Measurements from ENCODE around the gene KLRF2. TPM values are rescaled to one million over a fixed set of nuclear protein-coding genes. Genes with fewer than 3 reads are reported as not detected.

KLRF2 gene
- total RNA-seq, 1 donor, result not detected

DNA sequence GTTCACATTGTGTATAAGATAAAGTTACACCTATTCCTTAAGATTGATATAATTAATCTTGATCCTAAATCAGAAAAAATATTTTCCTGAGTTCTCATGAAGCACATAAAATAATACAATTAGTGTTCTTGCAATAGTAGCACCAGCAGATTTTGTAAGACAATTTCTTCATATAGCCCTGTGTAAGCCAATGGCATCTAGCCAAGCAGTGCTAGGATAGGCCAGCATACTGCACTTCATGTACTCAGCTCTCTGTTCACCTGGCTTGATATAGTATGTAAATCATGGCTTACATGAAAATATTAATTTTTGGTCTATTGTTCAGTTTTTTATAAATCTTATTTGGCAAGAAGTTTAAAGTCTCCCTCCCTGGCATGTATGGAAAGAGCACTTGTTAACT, 1.9 kb downstream of the KLRF2 start:
- DNase-seq (ENCODE audit: low read depth in 2 of 3, low spot score in 2 of 3), result no peak

DNA sequence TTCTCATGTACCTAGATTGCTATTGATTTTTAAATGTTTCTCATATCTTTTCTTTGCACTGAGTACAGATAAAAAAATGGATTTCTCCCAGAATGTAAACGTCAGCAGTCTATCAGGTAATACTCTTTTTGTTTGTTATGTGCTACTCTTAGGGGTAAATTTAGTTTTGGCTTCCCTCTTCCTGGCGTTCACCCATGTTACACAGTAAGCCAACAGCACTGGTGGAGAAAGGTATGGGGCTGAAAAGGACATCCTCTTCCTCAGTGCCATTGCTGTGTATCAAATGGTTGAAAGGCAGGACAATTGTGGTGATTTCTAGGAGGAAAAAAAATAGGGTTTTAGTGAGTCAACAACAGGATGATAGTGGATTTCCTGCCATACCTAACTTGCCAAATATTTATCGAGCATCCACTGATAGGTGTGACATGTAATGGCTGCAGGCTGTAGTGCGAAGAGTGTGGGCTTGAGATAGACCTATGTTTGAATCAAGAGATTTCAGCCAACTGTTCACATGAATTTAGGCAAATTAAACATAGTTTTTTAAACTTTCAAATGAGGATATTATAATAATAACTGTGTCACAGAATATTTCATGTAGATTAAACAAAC, 7.5 kb downstream of the KLRF2 start:
- no peak for DNase-seq (ENCODE audit: low read depth in 2 of 3, low spot score in 2 of 3)

DNA sequence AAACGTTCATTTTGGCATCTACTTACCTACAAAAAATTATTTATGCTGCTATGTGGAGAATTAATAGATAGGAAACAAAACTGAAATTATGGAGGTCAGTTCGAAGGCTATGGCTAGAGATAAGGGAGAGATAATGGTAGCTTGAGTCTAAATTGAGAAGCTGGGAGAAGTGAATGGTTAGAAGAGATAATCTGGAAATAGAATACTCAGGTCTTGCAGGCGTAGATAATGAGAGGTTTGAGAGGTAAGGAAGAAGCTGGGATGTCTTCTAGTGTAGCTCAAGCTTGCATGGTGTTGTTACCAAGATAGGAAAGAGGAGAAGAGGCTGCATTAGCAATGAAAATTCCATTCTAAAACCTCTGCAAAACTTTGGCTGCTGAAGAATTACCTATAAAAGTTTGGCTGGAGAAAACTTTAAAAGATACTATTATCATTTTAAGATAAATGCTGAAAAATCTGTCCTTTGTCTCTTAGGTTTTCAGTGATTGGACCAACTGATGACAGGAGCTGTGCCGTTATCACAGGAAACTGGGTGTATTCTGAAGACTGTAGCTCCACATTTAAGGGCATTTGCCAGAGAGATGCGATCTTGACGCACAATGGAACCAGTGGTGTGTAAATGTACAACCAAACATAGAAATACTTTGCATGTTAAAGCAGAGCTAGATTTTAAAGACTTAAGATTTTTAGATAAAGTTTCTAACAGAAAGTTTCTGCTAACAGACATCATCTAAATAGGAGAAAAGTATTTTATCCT, 14.1 kb downstream of the KLRF2 start:
- DNase-seq (ENCODE audit: low read depth in 2 of 3, low spot score in 2 of 3), result no peak

DNA sequence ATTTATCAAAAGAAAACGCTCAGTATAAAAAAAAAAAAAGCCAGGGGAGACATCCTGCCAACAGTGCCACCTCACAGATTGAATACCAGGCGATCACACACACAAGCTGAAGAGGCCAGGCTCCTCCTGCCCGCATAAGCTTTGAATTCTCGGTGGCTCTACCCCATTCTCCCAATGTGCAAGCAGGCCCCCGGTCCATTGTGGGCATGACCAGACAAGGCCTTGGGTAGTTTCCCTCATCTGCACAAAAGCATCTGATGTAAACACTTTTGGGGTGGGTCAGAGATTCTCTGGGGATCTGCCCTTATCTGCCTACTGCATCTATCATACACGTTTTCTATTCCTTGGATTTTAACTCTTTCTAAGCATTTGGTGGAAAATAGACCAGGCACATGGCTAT, 16.2 kb downstream of the KLRF2 start:
- no peak for DNase-seq (ENCODE audit: low read depth in 2 of 3, low spot score in 2 of 3)

DNA sequence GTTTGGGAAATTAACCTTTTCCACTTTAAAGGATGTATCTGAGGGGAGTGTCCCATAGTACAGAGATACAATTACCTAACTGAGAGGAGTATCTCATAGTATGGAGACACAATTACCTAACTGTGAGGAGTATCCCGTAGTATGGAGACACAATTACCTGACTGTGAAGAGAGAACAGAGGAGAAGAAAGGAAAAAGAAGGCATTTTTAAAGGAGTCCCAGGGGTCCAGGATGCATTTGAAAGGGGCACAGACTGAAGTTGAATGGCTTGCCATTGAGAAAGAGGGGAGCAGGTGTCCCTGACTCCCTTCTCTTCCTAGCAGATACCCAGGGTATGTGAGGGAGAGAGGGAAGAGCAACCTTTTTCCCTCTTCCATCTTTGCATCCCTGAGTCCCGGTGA, 17.9 kb downstream of the KLRF2 start:
- DNase-seq (ENCODE audit: low read depth in 2 of 3, low spot score in 2 of 3), result no peak

DNA sequence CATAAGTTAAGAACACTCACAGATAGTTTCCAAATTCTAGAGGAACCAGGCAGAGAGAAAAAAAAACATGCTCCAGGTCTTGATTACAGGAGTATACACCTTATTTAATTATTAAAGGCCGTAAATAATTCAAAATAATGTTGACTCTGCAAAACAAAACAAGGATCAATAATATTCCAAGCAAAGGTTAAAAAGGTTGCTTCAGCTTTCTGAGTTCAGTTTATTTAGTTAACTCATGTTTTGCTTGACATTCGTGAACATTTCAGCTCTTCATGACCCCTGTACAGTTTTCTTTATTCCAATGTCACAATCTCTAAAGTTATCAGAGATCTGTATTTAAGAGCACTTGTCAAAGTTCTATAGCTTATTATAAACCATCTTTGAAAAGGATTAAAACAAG, 19.6 kb downstream of the KLRF2 start:
- no peak for DNase-seq (ENCODE audit: low read depth in 2 of 3, low spot score in 2 of 3)

DNA sequence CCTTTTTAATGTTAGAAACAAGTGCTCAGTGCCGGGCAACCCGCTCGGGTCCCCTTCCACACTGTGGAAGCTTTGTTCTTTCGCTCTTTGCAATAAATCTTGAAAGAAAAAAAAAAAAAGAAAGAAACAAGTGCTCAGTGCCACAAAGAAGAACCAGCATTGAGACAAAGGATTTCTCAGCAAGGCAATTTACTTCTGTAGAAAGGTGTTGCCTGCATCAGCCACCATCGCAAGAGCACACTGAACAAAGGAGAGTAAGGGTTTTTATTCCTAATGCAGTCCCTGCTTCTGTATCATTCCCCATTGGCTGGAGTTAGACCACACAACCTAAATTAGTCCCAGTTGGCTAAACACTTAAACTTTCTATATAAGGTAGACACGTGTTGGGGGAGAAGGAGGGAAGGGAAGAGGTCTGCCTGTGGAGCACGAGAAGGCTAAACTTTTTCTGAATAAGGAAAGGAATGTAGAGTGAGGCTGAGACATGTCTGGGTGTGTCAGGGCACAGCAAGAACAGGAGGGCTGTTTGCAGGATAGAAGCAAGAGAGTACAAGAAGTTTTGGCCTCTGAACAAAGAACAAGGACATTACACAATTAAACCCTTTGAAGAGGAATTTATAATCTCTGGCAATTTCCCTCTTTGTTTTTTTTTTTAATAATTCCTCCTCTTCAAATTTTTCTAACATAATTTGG, 21.4 kb downstream of the KLRF2 start:
- DNase-seq (ENCODE audit: low read depth in 2 of 3, low spot score in 2 of 3), result no peak

DNA sequence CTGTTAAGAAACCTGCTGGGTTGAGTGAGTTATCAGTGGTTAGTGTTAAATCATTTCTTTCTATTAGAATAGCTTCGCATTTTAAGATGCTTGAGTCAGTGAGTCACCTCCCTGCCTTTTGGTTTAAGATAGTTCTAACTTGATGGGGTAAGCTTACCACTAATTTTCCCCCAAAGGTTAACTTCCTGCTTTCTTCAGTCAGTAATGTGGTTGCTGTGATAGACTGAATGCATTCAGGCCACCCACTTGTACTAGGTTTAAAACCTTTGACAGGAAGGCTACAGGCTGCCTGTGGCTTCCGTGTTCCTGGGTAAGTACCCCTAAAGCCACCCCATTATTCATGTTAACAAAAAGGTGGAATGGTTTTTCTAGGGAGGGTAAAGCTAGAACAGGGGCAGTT, 25.6 kb downstream of the KLRF2 start:
- peak in 2 of 3 donors; percentile 35 to 66 for DNase-seq (ENCODE audit: low read depth in 2 of 3, low spot score in 2 of 3)

DNA sequence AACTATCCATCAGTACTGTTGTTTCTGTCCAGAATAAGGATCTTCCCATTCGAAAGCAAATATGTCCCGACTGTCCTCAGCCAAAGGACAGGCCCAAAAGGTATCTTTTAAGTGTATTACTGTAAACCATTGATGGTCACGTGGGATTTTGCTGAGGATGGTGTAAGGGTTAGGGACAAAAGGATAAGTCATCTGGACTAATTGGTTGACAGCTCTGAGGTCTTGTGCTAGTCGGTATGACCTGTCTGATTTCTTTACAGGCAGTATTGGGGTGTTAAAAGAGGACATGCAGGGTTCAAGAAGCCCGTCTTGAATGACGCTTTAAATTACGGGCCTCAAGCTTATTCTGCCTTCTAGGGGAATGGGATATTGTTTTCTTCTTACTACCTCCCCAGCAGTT, 26.5 kb downstream of the KLRF2 start:
- DNase-seq (ENCODE audit: low read depth in 2 of 3, low spot score in 2 of 3), result no peak

DNA sequence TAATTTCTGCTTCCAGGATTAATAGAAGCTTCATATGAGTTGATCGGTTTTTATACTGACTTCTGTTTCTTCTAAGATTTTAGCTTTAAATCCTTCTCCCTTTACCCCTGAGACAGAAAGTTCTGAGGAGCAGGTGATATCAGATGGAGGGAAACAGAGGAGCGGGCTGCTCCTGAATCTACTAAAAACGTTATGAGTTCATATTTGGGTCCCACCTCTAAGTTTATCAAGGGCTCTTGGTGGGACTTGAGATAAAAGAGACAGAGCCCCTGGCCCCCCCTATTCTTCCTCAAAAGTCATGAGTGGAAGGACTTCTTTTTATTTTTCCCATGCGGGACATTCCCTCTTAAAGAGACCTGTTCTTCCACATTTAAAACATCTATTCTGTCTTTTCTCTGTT, 27.1 kb downstream of the KLRF2 start:
- DNase-seq (ENCODE audit: low read depth in 2 of 3, low spot score in 2 of 3), result no peak

DNA sequence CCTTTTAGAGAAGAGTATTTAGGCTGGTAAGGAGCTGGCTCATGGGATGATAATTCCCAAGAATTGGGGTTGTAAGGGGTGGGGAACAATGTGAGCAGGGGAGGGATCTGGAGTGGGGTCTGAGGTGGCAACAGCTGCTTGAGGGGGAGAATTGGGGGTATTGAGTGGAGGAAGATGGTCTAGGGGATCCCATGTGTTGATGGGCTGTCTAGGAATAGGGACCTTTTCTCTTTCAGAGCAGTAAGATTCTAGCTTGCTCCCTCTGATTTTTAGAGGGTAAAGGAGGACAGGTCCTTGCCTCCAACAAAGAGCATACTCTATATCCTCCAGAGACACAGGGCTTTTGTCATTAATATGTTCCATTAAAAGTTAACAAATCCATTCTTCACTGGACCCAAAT, 28.4 kb downstream of the KLRF2 start:
- no peak for DNase-seq (ENCODE audit: low read depth in 2 of 3, low spot score in 2 of 3)

DNA sequence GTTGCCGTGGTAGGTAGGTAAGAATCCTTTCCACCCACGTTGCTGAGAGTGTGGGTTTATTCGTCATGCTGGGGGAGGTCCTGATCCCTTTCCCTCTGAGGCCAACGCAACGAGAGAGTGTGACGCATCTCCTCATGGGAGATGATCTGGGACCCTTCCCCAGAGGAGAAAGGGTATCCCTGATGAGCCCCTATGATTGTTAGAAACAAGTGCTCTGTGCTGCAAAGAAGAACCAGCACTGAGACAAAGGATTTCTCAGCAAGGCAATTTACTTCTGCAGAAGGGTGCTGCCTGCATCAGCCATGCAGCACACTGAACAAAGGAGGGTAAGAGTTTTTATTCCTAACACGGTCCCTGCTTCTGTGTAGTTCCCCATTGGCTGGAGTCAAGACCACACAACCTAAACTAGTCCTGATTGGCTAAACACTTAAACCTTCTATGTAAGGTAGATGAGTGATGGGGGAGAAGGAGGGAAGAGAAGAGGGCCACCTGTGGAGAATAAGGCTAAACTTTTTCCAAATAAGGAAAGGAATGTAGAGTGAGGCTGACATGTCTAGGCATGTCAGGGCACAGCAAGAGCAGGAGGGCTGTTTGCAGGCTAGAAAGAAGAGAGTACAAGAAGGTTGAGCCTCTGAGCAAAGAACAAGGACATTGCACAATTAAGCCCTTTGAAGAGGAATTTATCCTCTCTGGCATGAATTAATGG, 29.6 kb downstream of the KLRF2 start:
- peak in 1 of 3 donors; percentile 22 for DNase-seq (ENCODE audit: low read depth in 2 of 3, low spot score in 2 of 3)

DNA sequence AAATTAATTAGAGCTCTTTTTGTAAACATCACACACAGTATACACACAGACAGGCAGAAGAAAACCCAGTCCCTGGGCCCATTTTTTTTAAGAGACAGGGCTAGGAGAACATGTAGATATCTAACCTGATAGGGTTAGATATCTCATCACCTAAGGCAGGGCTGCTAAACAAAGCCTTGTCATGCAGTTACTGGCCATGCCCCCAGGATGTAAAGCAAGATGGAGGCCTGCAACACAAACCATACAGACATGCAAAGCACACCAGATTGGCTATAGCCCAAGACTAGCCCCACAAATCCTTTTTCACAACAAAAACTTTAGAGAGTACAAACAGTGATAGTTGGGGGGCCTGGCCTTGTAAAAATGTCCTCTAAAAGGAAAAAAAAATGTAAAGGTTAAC, 30.4 kb downstream of the KLRF2 start:
- no peak for DNase-seq (ENCODE audit: low read depth in 2 of 3, low spot score in 2 of 3)

DNA sequence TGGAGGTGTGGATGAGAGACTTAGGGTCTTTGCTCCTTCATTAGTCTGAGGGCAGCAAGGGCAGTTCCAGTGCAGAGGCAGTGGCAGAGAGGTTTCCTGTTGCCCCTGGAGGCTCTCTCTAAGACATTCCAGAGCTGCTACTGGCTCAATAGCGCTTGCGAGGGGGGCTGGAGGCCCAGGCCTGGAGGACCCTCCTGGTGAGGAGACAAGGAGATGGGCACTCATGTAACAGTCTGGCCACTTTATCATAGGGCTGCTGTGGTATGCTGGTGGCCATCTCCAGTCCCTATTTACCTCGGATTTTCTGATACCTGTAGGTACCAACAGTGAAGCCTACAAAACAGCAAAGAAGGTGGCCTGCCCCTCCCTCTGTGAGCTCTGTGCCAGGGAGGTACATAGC, 38.2 kb downstream of the KLRF2 start:
- no peak for DNase-seq (ENCODE audit: low read depth in 2 of 3, low spot score in 2 of 3)

DNA sequence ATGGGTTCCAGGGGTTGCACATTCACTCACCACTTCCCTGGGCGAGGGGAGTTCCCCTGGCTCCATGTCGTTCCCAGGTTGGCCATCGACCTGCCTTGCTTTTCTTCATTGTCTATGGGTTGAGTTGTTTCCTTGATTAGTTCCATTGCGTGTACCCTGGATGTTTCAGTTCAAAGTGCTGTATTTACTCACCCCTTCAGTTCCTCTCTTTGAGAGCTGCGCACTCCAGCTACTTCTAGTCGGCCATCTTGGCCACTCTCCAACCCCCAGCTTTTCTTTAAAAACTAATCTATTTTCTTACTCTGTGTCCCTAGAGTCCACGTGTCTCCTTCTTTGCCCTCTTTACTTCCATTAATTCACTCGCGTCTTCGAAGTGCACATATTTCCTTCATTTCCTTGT, 39.2 kb downstream of the KLRF2 start:
- DNase-seq (ENCODE audit: low read depth in 2 of 3, low spot score in 2 of 3), result no peak

DNA sequence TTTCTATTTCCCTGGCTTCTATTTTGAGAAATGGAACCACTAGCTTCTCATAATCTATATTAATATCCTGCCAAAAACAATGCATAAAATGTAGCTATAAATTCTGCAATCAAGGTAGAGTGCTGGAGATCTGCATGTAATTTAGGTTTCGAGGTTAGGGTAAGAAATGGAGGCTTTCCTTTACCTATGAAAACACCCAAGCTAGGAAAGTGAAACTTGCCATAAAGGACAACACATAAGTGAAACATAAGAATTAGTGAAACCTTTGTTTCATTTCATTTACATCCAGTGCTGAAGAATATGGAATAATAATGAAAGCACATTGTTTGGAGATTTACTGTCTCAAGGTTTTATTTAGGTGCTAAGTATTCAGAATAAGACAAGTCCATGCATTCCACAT, 41.1 kb downstream of the KLRF2 start:
- DNase-seq (ENCODE audit: low read depth in 2 of 3, low spot score in 2 of 3), result no peak

DNA sequence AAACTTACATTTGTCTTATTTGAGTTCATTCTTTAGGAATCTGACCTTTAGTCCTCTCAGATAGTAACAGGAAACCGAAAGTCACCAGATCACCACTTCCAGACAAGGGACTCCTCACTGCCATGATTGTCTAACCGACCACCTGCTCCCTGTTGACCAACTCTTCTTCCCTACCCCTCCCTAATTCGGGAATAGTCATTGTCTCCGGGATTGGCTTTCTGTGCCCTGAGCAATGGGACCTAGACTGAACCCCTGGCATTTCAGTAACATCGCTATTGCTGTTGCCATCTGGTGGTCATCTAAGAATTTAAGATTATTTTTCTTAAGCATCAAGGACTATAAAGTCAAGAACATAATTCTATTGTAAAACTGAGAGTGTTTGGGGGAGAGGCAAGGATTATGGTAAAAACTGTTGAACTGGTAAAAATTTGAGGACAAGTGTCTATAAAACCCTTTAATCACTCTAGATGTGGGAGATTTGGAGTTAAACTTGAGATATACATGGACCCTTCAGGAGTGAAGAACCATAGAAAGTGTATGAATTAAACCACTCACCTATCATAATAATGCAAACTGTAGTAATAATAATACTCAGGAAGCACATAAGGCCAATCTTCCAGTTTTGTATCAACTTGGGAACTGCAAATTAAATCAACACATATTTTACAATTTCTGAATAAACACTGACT, 44.6 kb downstream of the KLRF2 start:
- DNase-seq (ENCODE audit: low read depth in 2 of 3, low spot score in 2 of 3), result peak; percentile 31 to 62 (median 39)

DNA sequence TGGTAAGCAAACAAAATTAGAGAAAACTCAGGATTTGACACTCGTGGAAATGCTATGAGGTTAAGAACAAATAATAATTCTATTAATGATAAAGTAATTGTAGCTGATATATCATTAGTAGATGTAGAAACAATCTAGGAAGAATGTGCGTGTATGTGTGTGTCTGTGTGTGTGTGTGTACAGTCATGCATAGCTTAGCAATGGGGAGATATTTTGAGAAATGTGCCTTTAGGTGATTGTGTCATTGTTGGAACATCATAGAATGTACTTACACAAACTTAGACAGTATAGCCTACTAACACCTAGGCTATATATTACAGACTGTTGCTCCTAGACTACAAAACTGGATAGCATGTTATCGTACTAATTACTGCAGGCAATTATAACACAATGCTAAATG, 45.6 kb downstream of the KLRF2 start:
- DNase-seq (ENCODE audit: low read depth in 2 of 3, low spot score in 2 of 3), result no peak

DNA sequence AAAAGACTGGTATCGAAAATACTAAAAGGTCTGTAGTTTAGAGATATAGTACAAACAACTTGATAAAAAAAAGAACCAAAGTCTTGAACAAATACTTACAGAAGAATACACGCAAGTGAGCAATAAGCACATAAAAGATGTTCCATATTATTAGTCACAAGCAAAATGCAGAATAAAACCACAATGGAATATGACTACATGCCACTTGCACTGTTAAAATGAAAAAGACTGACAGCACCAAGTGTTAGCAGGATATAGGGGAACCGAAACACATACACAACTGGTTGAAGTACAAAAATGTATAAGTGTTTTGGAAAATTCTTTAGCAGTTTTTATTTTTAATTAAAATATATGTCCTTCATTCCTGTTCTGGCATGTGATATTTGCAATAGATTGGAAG, 47.3 kb downstream of the KLRF2 start:
- no peak for DNase-seq (ENCODE audit: low read depth in 2 of 3, low spot score in 2 of 3)

DNA sequence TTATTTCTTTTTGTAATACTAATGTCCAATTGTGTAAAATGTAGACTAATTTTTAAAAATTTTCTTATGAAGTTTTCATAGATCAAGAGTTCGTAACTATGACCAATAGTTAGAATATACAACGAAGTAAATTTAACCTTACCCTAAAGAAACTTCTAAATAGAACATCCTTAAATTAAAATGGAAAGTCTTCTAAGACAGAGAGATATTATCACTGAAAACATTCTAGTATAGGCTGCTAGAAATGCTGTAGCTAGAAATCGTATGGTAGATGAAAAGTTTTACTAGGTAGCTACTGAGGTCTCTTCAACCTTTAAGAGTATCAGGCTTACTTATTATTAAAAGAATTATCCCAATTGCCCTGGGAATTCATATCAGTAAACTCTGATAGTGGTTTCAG, 50.0 kb downstream of the KLRF2 start:
- no peak for DNase-seq (ENCODE audit: low read depth in 2 of 3, low spot score in 2 of 3)

DNA sequence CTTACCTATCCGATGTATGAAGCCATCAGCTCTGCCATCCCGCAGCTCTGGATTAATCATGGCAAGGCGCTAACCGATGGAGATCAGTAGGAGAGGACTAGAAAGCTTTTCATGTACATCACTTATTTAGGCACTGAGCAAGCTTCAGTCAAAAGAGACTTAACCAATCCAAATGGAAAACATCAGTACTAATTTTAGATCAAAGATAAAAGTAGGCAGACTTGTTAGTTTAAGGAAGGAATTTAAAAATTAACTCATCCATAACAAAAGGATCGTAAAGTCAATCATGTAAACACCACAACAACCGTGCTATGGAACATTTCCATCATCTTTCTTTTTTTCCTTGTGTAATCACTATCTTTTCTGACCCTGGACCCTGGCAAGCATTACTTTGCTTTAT, 51.0 kb downstream of the KLRF2 start, which contains the start of gene CLEC2A:
Gene CLEC2A (minus strand): TSS at position 101 of the 400 bp plus-strand sequence. CDS start 41 bp downstream, at position 60.
- no peak for DNase-seq (ENCODE audit: low read depth in 2 of 3, low spot score in 2 of 3)
